ENCODE data around the gene BANP.
"Not testable (repeated sequence)": the region's sequence is repeated elsewhere in the genome, so short reads cannot be mapped to it uniquely, and the experiment has no call there.

DNA sequence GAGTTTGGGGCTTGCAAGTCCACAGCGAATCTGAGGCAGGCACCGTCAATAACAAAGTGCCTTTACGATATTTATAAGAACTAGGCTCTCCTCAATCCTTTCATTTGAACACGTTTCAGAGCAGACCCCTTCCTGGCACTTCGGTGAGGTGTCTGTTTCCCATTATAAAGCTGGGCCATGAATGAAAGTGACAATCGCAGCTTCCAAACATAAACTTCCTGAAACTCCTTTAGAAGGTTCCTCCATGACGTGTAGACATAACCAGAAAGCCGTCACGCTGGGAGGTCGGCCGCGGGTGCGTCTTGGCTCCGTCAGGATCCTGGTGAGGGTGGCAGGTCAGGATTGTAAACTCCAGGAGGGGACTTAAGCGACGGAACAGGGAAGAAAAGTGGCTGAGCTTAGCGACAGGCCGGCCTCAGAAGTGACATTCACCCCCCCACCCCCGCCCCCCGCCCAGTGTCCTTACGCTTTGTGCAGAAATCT, 150.4 kb downstream of the BANP start:
- TF ChIP-seq, protein P1, sequence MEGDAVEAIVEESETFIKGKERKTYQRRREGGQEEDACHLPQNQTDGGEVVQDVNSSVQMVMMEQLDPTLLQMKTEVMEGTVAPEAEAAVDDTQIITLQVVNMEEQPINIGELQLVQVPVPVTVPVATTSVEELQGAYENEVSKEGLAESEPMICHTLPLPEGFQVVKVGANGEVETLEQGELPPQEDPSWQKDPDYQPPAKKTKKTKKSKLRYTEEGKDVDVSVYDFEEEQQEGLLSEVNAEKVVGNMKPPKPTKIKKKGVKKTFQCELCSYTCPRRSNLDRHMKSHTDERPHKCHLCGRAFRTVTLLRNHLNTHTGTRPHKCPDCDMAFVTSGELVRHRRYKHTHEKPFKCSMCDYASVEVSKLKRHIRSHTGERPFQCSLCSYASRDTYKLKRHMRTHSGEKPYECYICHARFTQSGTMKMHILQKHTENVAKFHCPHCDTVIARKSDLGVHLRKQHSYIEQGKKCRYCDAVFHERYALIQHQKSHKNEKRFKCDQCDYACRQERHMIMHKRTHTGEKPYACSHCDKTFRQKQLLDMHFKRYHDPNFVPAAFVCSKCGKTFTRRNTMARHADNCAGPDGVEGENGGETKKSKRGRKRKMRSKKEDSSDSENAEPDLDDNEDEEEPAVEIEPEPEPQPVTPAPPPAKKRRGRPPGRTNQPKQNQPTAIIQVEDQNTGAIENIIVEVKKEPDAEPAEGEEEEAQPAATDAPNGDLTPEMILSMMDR (conservative IDR thresholded peaks at IDR 0.05 in 1 of 2, IDR thresholded peaks at IDR 0.05 in 1 of 2; ENCODE audit: low read depth in 1 of 2, low read length in 2 of 2) = not testable (repeated sequence)
- not testable (repeated sequence) for TF ChIP-seq EZH2 (IDR thresholded peaks at IDR 0.05; ENCODE audit: low read length, missing control alignments)

All from fibroblast of lung (primary cell).